Measurements from ENCODE around the gene RPLP1.

RPLP1 gene

DNA sequence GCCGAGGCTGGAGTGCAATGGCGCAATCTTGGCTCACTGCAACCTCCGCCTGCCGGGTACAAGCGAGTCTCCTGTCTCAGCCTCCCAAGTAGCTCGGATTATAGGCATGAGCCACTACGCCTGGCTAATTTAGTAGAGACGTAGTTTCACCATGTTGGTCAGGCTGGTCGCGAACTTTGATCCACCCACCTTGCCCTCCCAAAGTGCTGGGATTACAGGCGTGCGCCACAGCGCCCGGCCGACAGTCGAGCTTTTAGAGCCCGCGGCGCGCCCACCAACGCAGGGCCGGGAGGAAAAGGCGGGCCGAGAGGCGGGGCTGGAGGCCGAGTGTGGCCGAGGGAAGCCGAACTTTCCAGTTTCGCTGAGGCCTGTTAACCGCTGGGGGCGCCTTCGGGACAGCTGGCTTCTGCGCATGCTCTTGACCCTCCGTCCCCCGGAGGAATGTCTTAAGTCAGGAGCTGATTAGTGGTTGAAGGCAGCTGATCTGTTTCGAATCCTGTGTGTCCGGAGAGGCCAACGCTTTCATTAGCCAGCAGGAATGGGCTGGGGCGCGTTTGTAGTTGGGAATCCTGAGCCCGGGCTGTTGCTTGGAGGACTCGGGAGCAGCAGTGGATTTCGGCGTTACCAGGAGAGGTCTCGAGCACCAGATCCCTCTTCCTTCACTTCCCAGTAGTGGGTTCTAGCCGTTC lies 10.0 kb downstream of the RPLP1 start (continued):
- TF ChIP-seq, protein P1, sequence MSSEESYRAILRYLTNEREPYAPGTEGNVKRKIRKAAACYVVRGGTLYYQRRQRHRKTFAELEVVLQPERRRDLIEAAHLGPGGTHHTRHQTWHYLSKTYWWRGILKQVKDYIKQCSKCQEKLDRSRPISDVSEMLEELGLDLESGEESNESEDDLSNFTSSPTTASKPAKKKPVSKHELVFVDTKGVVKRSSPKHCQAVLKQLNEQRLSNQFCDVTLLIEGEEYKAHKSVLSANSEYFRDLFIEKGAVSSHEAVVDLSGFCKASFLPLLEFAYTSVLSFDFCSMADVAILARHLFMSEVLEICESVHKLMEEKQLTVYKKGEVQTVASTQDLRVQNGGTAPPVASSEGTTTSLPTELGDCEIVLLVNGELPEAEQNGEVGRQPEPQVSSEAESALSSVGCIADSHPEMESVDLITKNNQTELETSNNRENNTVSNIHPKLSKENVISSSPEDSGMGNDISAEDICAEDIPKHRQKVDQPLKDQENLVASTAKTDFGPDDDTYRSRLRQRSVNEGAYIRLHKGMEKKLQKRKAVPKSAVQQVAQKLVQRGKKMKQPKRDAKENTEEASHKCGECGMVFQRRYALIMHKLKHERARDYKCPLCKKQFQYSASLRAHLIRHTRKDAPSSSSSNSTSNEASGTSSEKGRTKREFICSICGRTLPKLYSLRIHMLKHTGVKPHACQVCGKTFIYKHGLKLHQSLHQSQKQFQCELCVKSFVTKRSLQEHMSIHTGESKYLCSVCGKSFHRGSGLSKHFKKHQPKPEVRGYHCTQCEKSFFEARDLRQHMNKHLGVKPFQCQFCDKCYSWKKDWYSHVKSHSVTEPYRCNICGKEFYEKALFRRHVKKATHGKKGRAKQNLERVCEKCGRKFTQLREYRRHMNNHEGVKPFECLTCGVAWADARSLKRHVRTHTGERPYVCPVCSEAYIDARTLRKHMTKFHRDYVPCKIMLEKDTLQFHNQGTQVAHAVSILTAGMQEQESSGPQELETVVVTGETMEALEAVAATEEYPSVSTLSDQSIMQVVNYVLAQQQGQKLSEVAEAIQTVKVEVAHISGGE (tag by site-specific recombination; conservative IDR thresholded peaks at IDR 0.05; ENCODE audit: low read depth): no peak
- TF ChIP-seq, protein P2, sequence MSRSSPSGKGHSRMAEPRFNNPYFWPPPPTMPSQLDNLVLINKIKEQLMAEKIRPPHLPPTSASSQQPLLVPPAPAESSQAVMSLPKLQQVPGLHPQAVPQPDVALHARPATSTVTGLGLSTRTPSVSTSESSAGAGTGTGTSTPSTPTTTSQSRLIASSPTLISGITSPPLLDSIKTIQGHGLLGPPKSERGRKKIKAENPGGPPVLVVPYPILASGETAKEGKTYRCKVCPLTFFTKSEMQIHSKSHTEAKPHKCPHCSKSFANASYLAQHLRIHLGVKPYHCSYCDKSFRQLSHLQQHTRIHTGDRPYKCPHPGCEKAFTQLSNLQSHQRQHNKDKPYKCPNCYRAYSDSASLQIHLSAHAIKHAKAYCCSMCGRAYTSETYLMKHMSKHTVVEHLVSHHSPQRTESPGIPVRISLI (tag by site-specific recombination; IDR thresholded peaks at IDR 0.05): no peak
- TF ChIP-seq ZNF26 (tag by site-specific recombination; IDR thresholded peaks at IDR 0.05): no peak
- TF ChIP-seq ZNF747 (tag by site-specific recombination; IDR thresholded peaks at IDR 0.05): no peak
- TF ChIP-seq ZBTB8A (tag by site-specific recombination; IDR thresholded peaks at IDR 0.05): peak; percentile 98
- peak; percentile 18; the same call in 1 of the 2 replicates for TF ChIP-seq ZNF843 (tag by site-specific recombination; IDR thresholded peaks at IDR 0.05)
- no peak for TF ChIP-seq ZNF404 (tag by site-specific recombination; IDR thresholded peaks at IDR 0.05)
- TF ChIP-seq, protein P3, sequence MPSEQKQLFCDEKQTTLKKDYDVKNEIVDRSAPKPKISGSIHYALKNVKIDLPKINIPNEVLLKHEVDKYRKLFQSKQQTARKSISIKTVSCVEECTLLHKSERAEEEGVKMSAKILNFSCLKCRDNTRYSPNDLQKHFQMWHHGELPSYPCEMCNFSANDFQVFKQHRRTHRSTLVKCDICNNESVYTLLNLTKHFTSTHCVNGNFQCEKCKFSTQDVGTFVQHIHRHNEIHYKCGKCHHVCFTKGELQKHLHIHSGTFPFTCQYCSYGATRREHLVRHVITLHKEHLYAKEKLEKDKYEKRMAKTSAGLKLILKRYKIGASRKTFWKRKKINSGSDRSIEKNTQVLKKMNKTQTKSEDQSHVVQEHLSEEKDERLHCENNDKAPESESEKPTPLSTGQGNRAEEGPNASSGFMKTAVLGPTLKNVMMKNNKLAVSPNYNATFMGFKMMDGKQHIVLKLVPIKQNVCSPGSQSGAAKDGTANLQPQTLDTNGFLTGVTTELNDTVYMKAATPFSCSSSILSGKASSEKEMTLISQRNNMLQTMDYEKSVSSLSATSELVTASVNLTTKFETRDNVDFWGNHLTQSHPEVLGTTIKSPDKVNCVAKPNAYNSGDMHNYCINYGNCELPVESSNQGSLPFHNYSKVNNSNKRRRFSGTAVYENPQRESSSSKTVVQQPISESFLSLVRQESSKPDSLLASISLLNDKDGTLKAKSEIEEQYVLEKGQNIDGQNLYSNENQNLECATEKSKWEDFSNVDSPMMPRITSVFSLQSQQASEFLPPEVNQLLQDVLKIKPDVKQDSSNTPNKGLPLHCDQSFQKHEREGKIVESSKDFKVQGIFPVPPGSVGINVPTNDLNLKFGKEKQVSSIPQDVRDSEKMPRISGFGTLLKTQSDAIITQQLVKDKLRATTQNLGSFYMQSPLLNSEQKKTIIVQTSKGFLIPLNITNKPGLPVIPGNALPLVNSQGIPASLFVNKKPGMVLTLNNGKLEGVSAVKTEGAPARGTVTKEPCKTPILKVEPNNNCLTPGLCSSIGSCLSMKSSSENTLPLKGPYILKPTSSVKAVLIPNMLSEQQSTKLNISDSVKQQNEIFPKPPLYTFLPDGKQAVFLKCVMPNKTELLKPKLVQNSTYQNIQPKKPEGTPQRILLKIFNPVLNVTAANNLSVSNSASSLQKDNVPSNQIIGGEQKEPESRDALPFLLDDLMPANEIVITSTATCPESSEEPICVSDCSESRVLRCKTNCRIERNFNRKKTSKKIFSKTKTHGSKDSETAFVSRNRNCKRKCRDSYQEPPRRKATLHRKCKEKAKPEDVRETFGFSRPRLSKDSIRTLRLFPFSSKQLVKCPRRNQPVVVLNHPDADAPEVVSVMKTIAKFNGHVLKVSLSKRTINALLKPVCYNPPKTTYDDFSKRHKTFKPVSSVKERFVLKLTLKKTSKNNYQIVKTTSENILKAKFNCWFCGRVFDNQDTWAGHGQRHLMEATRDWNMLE (tag by site-specific recombination; conservative IDR thresholded peaks at IDR 0.05; ENCODE audit: low read depth): peak; percentile 27
- TF ChIP-seq ZNF571 (tag by site-specific recombination; IDR thresholded peaks at IDR 0.05): no peak
- TF ChIP-seq, protein P4, sequence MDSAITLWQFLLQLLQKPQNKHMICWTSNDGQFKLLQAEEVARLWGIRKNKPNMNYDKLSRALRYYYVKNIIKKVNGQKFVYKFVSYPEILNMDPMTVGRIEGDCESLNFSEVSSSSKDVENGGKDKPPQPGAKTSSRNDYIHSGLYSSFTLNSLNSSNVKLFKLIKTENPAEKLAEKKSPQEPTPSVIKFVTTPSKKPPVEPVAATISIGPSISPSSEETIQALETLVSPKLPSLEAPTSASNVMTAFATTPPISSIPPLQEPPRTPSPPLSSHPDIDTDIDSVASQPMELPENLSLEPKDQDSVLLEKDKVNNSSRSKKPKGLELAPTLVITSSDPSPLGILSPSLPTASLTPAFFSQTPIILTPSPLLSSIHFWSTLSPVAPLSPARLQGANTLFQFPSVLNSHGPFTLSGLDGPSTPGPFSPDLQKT (IDR thresholded peaks at IDR 0.05; ENCODE audit: borderline replicate concordance, low read depth, low read length): no peak
- no peak for TF ChIP-seq GFI1B (tag by site-specific recombination; IDR thresholded peaks at IDR 0.05)
- TF ChIP-seq ZXDB (tag by site-specific recombination; IDR thresholded peaks at IDR 0.05): peak; percentile 44
- TF ChIP-seq PRDM10 (tag by site-specific recombination; IDR thresholded peaks at IDR 0.05): peak; percentile 56
- TF ChIP-seq ZFHX2 (tag by site-specific recombination; conservative IDR thresholded peaks at IDR 0.05): peak; percentile 94
- no peak for TF ChIP-seq ZNF366 (tag by site-specific recombination; conservative IDR thresholded peaks at IDR 0.05)
- peak; percentile 28; the same call in 1 of the 2 replicates for TF ChIP-seq WT1 (tag by site-specific recombination; IDR thresholded peaks at IDR 0.05)
- no peak; the same call in 1 of the 2 replicates for TF ChIP-seq ZNF121 (tag by site-specific recombination; IDR thresholded peaks at IDR 0.05)
- no peak for TF ChIP-seq ZNF292 (tag by site-specific recombination; IDR thresholded peaks at IDR 0.05; ENCODE audit: borderline replicate concordance, low read depth)
- 0 out of 2 replicates have a peak, but pooled peaks have one; percentile 56 for TF ChIP-seq ZNF280D (tag by site-specific recombination; IDR thresholded peaks at IDR 0.05)

Measured in HEK293 (cell line).